Esophagus squamous epithelium (tissue), 4 donors: Measurements from ENCODE around the gene VWA8.

Source experiments
- CTCF ChIP-seq, 6 experiments: fragments of 450-650 bp in 4 of 6; fragments of 200-600 bp in 2 of 6; sonication (generic) in 2 of 6; IDR thresholded peaks; one replicate each; pipeline ENCODE4 v1.5.1; 2016 to 2019; ENCODE audit warnings: antibody characterized with exemption in 6 of 6, mild to moderate bottlenecking in 4 of 6, moderate library complexity in 4 of 6
- POLR2A ChIP-seq, 4 donors: fragments of 450-650 bp; IDR thresholded peaks; one replicate each; pipeline ENCODE4 v1.6.1; 2017; ENCODE audit warnings: antibody characterized with exemption in 4 of 4, mild to moderate bottlenecking in 4 of 4, moderate library complexity in 3 of 4

GRCh38 chr13:41670873-41671443, 290.0 kb downstream of the VWA8 start:
- no peak for TF ChIP-seq CTCF (IDR thresholded peaks at IDR 0.05)
- no peak for TF ChIP-seq POLR2A (IDR thresholded peaks at IDR 0.05)
